Measurements from ENCODE around the gene ARNT2.

The ARNT2 gene

DNA sequence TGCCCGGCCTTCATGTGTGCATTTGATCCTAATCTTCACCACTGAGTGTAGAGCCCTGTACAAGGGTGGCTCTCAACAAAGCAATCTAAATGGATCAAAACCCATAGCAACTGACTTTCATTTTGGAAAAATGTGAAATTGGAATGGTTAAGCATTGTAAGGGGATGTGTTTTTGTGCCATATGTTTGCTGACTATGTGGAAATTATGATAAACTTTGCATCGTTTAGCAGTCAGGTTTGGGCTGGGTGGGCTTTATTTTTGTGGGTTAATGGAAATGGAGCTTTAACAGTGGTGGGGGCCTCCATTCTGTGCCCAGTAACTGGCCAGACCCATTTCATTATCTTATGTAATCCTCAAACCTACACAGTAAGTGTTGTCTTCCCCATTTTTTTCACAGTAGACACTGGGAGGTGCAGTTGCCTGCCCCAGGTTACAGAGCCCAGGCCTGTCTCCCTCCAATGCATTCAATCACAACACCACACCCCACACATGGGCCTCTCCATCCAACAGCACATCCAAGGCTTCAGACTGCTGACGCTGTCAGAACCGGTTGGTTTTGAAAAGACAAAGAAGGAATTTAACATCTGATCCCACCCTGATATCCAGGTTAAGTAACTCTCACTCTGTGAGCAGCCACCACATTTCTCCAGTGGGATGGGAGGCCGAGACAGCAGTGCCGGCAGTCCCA, 154.6 kb downstream of the ARNT2 start:
- no peak for DNase-seq

DNA sequence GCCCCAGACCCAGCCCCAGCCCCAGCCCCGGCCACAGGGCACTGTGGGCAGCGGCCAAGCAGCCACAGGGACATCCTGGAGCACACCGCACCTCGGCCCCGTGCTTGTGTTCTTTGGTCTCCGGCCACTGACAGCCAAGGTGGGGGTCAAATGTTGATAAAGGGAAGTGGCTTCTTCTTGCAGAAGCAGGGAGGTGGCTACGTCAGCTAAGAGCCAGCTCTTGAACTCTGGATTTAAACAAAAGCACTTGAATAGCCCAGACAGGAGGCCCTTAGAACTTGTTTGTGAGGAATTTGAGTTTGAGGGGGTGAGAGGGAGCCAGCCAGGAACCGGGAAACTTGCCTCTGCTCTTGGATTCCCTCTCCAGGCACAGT, 155.1 kb downstream of the ARNT2 start:
- no peak for DNase-seq

- no peak for DNase-seq
Observed at GRCh38 chr15:80559761-80560160, 155.6 kb downstream of the ARNT2 start.

DNA sequence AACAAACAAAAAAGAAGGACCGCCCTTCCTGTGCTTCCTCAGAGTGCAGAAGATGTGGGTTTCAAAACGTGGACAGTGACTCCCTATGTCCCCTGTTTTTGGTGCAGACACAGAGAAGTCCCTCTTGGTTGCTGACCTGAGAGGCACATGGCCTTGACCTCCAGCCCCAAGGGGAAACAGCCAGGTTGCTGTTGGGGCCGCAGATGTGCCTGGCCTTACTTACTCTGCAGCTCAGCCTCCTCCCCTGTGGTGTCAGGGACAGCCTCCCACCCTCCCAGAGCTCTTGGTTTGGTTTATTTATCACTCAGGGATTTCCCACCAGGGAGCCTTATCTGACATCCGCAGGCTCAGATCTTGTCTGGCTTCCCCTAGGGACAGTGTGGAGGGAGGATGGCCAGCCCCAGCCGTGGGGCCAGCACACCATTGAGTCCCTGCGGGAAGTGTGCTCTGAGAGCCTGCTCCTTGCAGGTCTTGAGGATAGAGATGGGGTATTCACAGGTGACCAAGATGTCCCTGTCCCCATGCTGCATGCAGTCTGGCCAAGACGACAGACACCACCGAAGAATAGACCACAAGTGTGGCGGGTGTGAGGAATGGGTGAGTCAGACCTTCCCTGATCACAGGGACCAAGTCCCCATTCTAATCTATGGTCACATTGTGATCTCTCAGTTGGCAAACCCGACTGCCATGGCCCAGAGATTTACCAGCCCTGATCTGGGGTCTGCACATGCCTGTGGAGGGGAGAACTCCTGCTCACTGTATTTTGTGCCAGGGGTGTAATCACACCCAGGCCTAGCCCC, 156.6 kb downstream of the ARNT2 start:
- no peak for DNase-seq

- no peak for DNase-seq
Observed at GRCh38 chr15:80561500-80561899, 157.3 kb downstream of the ARNT2 start.

DNA sequence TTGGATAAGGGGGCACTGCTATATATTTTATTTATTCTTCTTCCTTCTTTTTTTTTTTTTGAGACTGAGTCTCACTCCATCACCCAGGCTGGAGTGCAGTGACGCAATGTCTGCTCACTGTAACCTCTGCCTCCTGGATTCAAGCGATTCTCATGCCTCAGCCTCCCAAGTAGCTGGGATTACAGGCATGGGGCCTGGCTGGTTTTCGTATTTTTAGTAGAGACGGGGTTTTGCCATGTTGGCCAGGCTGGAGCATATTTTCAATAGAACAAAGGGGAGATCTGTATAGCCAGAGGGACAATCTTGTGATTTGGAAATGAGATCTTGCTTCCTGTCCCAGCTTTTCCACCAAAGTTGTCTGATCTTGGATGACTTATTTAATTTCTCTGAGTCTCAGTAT, 157.9 kb downstream of the ARNT2 start:
- no peak for DNase-seq

GRCh38 chr15:80562846-80563245, 158.7 kb downstream of the ARNT2 start:
- DNase-seq, result no peak

- no peak for DNase-seq
Observed at GRCh38 chr15:80563372-80563997, 159.3 kb downstream of the ARNT2 start.

GRCh38 chr15:80564056-80564455, 159.9 kb downstream of the ARNT2 start:
- DNase-seq, result no peak

GRCh38 chr15:80565398-80565797, 161.2 kb downstream of the ARNT2 start:
- no peak for DNase-seq

- no peak for DNase-seq
Observed at GRCh38 chr15:80565988-80566387, 161.8 kb downstream of the ARNT2 start.

DNA sequence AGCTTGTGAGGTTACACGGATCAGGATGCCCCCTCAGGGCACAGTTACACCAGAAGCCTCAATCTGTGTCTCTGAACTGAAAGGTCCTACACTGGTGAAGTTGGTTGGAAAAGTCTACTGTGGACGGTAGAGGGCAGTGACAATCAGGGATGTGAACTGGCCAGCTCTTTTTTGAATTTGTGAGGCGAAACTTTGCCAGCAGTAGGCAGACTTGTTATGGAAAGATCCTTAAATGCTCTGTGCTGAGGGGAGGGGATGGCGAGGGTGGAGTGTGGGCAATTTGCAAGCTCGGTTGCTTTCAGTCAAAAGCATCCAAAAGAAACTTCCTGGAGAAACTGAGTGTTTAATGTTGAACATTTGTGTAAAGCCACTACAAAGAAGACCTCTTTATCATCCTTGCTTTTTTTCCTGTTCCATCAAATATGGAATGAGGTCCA, 163.6 kb downstream of the ARNT2 start:
- DNase-seq, result peak; percentile 84

GRCh38 chr15:80568298-80568697, 164.1 kb downstream of the ARNT2 start:
- DNase-seq, result no peak

GRCh38 chr15:80568876-80569605, 164.9 kb downstream of the ARNT2 start:
- DNase-seq, result no peak

DNA sequence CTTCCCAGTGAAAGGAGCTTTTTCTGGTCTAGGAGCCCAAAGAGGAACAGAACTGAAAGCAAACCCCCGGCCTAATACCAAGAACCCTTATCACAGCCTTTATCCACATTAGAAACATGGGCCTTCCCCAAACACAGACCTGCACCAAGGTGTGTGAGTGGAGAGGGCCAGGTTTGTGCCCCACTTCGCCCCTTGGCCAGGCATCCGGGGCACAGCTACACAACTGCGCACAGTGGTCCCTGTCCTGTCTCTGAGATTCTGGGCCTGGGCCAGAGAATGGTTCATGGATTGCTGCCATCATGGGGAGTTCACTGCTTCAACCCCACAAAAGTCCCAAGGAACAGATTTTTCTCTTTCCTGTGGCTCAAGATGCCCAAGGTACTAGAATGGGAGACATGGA, 165.5 kb downstream of the ARNT2 start:
- DNase-seq, result no peak

- no peak for DNase-seq
Observed at GRCh38 chr15:80570553-80570952, 166.4 kb downstream of the ARNT2 start.

GRCh38 chr15:80572337-80572736, 168.2 kb downstream of the ARNT2 start:
- no peak for DNase-seq

DNA sequence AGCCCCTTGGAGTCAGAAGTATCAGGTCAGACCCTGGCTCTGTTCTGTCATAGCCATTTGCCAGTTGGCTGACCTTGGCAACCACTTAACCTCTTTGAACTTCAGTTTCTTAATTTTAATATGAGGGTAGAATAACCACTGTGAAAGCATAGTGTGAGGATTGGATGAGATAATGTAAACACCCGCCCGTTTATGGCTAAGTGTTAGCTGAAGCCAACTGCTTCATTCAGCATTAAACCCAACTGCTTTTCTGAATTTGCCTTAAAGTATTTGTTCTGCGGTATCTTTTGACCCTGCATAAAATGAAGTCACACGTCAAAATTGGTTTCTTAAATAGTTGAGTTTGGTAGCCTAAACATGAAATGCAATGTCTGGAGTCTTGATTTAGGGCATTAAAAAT, 169.4 kb downstream of the ARNT2 start:
- no peak for DNase-seq

DNA sequence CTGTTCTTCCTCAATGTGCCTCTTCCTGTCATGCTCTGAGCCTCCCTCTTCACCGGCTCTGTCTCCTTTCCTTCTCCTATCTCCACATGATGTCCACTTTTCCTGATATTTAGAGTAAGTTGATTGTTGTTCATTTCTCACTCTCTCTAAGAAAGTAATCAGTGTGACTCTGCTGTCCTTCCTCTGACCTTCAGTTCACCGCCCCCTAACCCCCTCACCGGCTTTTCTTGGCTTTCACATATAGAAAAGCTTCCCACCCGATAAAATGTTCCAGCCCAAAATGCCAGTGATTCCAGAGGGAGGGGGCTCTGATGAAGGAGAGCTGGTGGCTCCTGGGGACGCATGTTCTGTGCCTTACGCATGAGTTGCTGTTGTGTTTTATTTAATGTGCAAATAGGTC, 170.4 kb downstream of the ARNT2 start:
- no peak for DNase-seq

DNA sequence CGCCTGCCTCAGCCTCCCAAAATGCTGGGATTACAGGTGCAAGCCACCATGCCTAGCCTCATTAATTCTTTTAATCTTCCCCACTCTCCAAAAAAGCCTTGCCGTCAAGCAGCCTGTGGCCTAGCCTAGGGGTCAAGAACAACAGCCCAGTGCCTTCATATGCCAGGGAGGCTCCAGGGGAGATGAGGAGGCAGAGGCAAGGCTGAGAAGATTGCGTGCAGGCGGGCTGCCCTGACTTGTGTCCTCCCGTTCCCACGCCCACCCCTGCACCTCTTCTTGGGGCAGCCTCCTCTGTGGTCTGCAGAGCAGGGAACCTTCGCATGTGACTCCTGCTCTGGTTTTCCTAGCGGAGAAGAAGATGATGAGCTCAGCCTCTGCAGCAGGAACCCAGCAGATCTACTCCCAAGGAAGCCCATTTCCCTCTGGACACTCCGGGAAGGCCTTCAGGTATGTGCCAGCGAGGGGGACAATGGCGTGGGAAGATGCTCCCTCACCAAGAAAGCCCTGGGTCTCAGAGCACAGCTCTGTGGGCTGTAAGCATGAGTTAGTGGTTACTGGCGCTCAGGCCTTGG, 172.4 kb downstream of the ARNT2 start:
- no peak for DNase-seq

DNA sequence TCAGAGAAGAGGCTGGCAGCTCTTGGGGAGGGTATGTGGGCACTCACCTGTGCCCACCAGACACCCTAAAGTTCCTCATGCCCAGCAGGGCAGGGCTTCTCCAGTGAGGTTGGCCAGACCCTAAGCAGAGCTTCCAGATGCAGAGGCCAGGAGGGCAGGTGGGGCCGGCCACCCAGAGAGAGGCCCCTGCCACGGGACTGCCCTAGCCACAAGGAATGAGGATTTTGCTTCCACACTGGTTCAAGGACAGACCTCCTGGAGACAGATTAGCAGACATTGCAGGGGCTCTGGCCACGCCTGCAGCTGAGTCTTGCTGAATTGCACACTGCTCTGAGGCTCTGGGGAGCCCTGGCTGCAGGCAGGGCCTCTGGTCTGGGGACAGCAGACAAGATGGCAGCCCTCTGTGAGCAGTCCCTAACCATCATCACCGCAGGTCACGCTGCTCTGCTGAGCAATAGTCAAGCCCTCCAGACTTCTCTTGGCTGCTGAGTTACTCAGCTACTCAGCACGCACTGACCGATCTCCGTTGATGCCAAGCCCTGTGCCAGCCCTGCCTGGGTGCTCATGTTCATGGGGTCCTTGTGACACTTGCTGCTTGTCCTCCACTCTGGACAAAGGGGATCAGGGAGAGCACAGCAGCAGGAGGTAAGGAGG, 173.5 kb downstream of the ARNT2 start:
- DNase-seq, result no peak

- DNase-seq, result no peak
Observed at GRCh38 chr15:80578206-80578595, 174.0 kb downstream of the ARNT2 start.
